D721Med (cell line): ENCODE results near the gene SCN2A.

Experiments used
- DNase-seq: peaks from one replicate; pipeline ENCODE4 v3.0.0; 2011; ENCODE audit warnings: low spot score; ENCODE audit not compliant: insufficient read length
- FAIRE-seq: peaks from 2 replicates; lab custom pipeline; 2011; peaks lifted over from hg19 to GRCh38; lab: Jason Lieb, UNC
- CTCF ChIP-seq: IDR thresholded peaks from 2 replicates; pipeline ENCODE4 v1.5.1; 2012; ENCODE audit warnings: mild to moderate bottlenecking, control low read depth; ENCODE audit not compliant: insufficient read depth; ENCODE audit errors: missing control alignments

SCN2A gene

GRCh38 chr2:165227571-165227970 lies 11.6 kb upstream of the SCN2A start:
- no peak for TF ChIP-seq CTCF
- DNase-seq (no peak), FAIRE-seq (no peak)

DNA sequence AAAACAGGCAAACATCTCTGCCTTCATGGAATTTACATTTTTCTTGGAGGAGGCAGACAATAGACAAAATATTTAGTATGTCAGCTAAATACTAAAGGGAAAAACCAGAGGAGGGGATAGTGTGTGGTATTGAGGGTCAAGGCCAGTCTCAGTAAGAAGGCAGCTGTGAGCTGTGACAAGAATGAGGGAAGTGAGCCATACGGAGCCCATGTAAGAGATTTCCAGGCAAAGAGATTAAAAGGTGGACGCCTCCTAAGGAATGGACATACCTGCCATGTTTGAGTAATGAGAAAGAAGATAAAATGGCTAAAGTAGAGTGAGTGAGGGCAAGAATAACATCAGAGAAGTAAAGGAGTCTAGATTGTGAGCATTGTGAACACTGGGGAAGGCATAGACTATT lies 2.2 kb upstream of the SCN2A start:
- FAIRE-seq, result no peak
- no peak for DNase-seq
- TF ChIP-seq CTCF, result no peak

DNA sequence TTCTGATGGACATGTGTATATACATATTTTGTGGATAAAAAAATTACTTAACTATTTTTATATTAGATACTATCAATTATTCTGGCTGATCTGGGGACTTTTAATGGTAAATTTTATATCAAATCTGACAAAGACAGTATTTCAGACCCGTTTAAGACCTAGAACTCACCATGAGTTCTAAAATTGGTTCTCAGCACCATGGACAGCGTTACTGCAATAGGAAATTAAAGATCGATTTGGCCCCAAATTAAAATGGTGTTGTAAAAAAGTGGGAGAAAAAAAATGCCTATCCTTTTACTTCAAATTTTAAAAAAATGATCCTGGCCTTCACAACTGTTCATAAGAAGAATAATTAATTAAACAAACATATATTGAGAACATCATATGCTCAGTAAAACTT lies 919 bp upstream of the SCN2A start:
- DNase-seq, result no peak
- TF ChIP-seq CTCF, result no peak
- no peak for FAIRE-seq

DNA sequence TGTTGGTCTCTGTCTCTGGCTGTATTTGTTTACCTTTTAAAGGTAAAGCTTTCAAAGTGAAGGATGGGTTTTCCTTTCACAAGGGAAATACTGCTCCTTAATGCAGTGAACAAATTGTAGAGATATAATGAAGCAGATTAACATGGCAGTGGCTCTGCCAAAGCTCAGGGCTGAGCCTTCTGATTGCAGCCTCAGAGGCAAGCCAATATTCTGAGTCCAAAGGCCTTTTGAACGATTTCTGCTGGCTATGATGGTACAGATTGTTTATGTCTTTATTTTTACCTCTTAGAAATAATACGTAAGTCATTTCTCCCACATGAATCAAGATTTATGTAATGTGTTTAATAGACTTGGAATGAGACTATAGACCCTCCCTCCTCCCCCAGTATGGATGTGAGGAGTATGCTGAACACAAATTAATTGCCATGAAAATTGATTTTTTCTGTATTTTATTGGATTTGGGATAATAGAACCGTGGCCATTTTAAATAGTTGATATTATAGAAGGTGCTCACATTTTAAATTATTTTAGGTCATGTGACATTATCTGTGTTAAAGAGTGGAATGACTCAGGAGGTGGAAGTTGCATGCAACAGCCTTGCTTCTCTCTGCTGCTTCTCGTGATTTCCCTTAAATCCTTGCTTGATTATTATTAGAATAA lies 772 bp downstream of the SCN2A start:
- DNase-seq (no peak), FAIRE-seq (peak; percentile 81)

GRCh38 chr2:165240916-165241315 lies 1.7 kb downstream of the SCN2A start:
- no peak for FAIRE-seq
- TF ChIP-seq CTCF, result no peak
- no peak for DNase-seq

More for the DNA sequence above, 772 bp downstream of the SCN2A start:
- TF ChIP-seq CTCF, result no peak

GRCh38 chr2:165245081-165245793 lies 6.0 kb downstream of the SCN2A start:
- TF ChIP-seq CTCF, result no peak
- DNase-seq (no peak), FAIRE-seq (no peak)

DNA sequence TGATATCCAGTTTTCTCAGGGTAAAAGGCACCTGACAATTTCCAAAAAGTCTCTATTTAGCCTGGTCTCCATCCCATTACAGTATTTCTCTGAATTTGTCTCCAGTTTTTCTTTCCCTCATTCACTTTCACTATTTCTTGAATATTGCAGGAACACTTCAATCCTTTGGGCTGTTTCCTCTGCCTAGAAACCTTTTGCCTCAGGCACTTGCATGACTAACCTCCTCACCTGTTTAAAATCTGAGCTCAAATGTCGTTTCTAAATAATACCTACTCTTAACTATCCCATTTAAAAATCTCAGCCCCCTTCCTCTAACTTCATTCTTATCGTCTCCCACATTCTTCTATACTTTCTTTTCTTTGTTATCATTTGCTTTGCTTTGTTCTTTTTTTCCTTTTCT lies 9.0 kb downstream of the SCN2A start:
- TF ChIP-seq CTCF, result no peak
- FAIRE-seq (no peak), DNase-seq (no peak)
